GM21786 (cell line): ENCODE data around the gene R3HDM4.
"Not testable (repeated sequence)": the region's sequence is repeated elsewhere in the genome, so short reads cannot be mapped to it uniquely, and the experiment has no call there.

Source experiments
- ATAC-seq: cut with Tn5 transposase; IDR thresholded peaks from one replicate; pipeline ENCODE4 v1.9.1; 2021; ENCODE audit not compliant: unreplicated experiment

R3HDM4 gene

GRCh38 chr19:877992-878660, 34.9 kb downstream of the R3HDM4 start:
- not testable (repeated sequence) for ATAC-seq

DNA sequence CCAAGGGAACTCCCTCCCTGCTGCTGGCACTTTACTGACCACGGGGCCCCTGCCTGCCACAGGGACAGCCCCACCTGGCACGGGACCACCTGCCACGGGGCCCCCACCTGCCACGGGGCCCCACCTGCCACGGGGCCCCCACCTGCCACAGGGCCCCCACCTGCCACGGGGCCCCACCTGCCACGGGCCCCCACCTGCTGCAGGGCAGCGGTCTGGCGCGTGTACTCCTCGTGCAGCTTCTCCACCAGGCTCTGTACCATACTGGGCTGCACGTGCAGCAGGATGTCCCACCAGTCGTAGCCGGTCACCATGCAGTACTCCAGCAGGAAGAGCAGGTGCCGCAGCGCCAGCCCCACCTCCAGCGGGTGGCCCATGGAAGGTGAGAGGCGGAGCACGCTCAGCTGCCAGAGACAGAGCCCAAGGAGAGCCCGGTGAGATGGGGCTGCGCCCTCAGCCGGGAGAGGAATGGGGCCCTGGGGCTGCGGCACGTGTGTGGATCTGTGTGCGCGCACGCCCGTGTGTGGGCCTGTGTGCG, 36.2 kb downstream of the R3HDM4 start:
- ATAC-seq: no peak

- ATAC-seq: no peak
These were observed 36.9 kb downstream of the R3HDM4 start for GRCh38 chr19:876089-876488.

GRCh38 chr19:875265-875879, 37.6 kb downstream of the R3HDM4 start:
- no peak for ATAC-seq

DNA sequence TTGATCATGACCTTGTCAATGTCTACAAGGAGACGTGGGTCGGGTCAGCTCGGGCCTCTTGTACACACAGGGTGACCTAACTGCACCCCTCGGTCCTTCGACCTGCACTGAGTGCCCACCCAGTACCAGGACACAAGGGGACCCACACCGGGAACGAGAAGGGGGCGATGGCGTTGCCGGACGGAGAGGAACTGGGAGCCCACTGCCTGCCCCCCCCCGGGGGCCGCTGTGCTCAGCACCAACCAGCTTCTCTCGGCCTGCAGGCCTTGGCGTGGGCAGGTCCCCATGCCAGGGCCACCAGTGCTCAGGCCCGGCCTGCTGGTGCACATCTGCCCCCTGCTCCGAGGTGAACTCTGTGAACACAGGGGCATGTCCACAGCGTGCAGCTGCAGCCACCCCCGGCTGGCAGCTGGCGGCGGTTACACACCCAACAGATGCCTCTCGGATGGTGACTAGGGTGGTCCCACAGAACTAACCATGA, 39.4 kb downstream of the R3HDM4 start:
- ATAC-seq: no peak

GRCh38 chr19:873084-873483, 39.9 kb downstream of the R3HDM4 start:
- no peak for ATAC-seq

DNA sequence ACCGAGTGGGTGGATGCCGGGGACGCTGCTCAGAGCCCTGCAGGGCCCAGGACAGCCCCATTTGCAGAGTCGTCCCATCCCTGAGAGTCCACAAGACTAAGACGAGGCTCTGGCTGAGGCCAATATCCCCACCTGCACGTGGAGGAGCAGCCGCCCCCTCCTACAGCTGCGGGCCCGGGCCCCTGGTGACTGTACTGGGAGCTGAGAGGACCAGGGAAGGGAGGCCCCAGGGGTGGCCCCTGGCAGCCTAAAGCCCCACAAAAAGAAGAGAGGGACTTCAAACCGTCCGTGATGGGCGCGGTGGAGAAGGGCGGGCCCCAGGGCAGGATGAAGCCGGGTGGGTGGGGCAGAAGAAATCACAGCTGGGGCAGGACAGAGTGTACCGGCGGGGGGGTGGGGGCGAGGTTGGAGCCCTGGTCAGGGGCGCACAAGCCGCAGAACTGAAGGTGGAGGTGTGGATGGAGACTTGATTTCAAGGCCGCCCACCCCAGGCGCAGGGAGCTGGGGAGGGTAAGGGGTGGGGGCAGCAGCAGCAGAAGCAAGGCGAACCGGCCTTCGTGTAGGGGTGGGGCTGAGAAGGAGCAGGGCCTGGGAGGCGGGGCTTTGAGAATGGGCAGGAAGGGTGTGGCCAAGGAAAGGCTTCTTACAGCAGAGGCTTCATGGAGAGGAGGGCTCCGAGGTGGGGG, 40.6 kb downstream of the R3HDM4 start:
- ATAC-seq: no peak

GRCh38 chr19:871446-872265, 41.4 kb downstream of the R3HDM4 start:
- no peak for ATAC-seq

DNA sequence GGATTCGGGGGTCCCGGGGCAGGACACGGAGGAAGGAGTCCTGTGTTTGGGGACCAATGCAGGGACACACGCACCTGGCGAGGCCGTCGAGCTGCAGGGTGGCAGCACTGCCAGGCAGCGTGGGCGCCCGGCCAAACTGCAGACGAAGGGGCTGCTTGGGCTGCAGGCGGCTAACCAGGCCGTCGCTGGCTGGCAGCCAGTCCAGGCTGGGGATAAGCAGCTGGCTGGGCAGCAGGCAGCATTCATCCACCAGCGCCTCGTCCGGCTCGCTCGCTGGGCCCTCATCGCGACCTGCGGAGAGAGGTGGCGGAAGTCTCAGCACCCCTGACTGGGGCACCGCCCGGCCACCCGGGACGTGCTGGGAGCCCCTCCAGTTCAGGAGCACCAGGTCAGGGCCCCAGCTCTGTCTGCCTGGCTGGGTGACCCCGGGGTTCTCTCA, 42.0 kb downstream of the R3HDM4 start:
- ATAC-seq: no peak

GRCh38 chr19:870314-870713, 42.7 kb downstream of the R3HDM4 start:
- ATAC-seq: no peak

DNA sequence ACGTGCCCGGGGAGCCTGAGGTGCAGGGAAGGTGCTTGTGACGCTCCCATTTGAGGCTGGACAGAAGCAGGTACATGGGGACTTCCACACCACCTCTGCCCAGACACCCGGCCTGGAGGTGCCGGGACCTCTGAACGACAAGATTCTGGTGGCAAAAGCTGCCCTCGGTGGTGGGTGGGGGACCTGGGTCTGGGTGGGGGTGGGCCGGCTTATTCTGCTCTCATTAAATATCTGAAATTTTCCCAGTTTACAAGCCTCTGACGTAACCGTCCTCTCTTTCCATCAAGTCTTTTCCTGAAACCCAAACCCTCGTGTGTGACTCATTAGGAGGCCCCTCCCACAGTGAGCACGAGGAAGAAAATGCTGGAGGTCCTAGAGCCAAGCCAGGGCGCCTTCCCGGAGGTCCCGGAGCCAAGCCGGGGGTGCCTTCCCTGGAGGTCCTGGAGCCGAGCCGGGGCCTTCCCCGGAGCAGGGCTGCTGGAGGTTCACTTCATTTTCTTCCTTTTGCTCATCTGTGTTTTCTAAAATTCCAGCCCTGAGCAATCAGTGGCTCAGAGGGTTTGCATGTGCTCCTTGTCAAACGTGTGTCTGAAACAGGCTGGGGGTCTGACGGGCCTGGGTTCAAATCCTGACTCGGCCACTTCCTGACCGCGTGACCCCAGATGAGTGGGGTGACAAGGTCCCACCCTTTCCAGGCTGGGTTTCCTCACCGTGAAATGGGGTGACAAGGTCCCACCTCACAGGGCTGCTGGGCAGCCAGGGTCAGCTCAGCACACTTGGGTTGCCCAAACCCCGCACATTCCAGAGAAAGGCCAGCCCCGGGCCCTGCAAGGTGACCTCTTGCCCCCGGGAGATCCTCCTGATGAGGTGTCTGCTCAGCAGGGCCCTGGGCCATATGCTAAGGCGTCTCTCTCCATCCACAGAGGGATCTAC, 43.5 kb downstream of the R3HDM4 start:
- ATAC-seq: no peak

- no peak for ATAC-seq
These were observed 44.4 kb downstream of the R3HDM4 start for GRCh38 chr19:868458-869244.

- ATAC-seq: no peak
These were observed 45.1 kb downstream of the R3HDM4 start for GRCh38 chr19:867855-868457.

DNA sequence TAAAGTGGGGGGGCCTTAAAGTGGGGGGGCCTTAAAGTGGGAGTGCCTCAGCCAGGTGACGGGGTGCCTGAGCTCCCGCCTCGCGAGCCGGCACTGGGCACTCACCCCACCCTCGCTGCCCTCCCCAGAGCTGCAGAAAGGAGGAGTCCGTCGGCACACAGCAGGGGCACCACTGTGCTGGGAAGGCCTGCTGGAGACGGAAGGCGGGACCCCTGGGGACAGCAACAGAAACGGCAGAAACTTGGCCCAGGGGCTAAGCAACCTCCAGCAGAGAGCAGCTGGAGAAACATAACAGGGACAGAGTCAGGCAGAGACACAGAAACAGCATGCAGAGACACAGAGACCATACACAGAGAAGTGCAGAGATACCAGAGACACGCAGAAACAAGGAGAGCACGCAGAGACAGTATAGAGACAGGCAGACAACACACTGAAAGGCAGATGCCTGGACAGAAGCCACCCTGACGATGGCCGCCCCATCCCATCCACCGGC, 45.7 kb downstream of the R3HDM4 start:
- ATAC-seq: no peak

GRCh38 chr19:866769-867300, 46.2 kb downstream of the R3HDM4 start:
- ATAC-seq: no peak

DNA sequence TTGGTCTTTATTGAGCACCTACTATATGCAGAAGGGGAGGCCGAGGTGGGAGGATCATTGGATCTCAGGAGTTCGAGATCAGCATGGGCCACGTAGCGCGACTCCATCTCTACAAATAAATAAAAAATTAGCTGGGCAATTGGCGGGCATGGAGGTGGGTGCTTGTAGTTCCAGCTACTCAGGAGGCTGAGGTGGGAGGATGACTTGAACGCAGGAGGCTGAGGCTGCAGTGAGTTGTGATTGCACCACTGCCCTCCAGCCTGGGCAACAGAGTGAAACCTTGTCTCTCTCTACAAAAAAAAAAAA, 49.8 kb downstream of the R3HDM4 start:
- no peak for ATAC-seq

DNA sequence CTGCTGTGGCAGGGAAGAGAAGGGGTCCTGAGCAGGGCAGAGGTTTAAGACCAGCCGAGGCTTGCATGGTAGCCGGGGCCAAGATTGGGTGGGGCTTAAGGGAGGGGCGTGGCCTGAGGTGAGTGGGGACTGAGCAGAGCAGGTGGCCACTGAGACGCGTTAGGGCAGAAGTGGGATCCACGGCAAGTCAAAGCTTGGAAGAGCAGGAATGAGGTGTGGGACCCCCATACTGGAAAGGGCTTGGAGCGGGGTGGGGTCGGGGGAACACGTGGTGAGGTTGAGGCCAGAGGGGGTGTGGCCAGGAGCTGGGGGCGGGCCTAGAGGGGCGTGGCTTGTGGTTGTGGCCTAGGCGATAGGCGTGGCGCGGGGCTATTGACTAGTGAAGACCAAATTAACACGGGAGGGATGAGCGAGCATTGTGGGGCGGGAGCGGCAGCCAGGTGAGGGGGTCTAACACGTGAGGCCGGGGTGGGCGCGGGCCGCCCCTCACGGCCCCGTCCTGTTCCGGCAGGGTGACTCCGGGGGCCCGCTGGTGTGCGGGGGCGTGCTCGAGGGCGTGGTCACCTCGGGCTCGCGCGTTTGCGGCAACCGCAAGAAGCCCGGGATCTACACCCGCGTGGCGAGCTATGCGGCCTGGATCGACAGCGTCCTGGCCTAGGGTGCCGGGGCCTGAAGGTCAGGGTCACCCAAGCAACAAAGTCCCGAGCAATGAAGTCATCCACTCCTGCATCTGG, 50.3 kb downstream of the R3HDM4 start:
- no peak for ATAC-seq
